ENCODE results near the gene OSBPL3.
A peak's percentile ranks its signal among the peaks of the same experiment; 100 is the strongest.

Gene OSBPL3

GRCh38 chr7:24943096-24943948 lies 36.7 kb downstream of the OSBPL3 start:
- H3K4me3 ChIP-seq (replicated peaks; ENCODE audit: low read depth, low read length) = no peak overlapping the region
- no peaks in the 10 kb centered on the region for H3K27me3 ChIP-seq (replicated peaks; ENCODE audit: control insufficient read depth, insufficient read depth, low read length)
- no peak for DNase-seq (ENCODE audit: extremely low read depth, insufficient read length)
- TF ChIP-seq CTCF (IDR thresholded peaks at IDR 0.05; ENCODE audit: insufficient read depth, low read length, poor library complexity, severe bottlenecking) = no peak
- no peaks in the 10 kb centered on the region; the same call in 1 of the 2 replicates for H3K36me3 ChIP-seq (ENCODE audit: control insufficient read depth, insufficient read depth, low read length)

- no peak for DNase-seq (ENCODE audit: extremely low read depth, insufficient read length)
- H3K27me3 ChIP-seq (replicated peaks; ENCODE audit: control insufficient read depth, insufficient read depth, low read length) = no peaks in the 10 kb centered on the region
- no peak for TF ChIP-seq CTCF (IDR thresholded peaks at IDR 0.05; ENCODE audit: insufficient read depth, low read length, poor library complexity, severe bottlenecking)
- H3K4me3 ChIP-seq (replicated peaks; ENCODE audit: low read depth, low read length) = no peak overlapping the region
- H3K36me3 ChIP-seq (ENCODE audit: control insufficient read depth, insufficient read depth, low read length) = no peaks in the 10 kb centered on the region; the same call in 1 of the 2 replicates
Measured at GRCh38 chr7:24942226-24942625, 37.8 kb downstream of the OSBPL3 start.

GRCh38 chr7:24939416-24939815 lies 40.6 kb downstream of the OSBPL3 start:
- no peak for TF ChIP-seq CTCF (IDR thresholded peaks at IDR 0.05; ENCODE audit: insufficient read depth, low read length, poor library complexity, severe bottlenecking)
- H3K36me3 ChIP-seq (ENCODE audit: control insufficient read depth, insufficient read depth, low read length) = no peaks in the 10 kb centered on the region
- DNase-seq (ENCODE audit: extremely low read depth, insufficient read length) = no peak
- no peaks in the 10 kb centered on the region for H3K27me3 ChIP-seq (replicated peaks; ENCODE audit: control insufficient read depth, insufficient read depth, low read length)
- no peak overlapping the region for H3K4me3 ChIP-seq (replicated peaks; ENCODE audit: low read depth, low read length)

- no peak overlapping the region for H3K4me3 ChIP-seq (replicated peaks; ENCODE audit: low read depth, low read length)
- H3K27me3 ChIP-seq (replicated peaks; ENCODE audit: control insufficient read depth, insufficient read depth, low read length) = no peaks in the 10 kb centered on the region
- no peak for DNase-seq (ENCODE audit: extremely low read depth, insufficient read length)
- no peaks in the 10 kb centered on the region for H3K36me3 ChIP-seq (ENCODE audit: control insufficient read depth, insufficient read depth, low read length)
- TF ChIP-seq CTCF (IDR thresholded peaks at IDR 0.05; ENCODE audit: insufficient read depth, low read length, poor library complexity, severe bottlenecking) = no peak
Measured at GRCh38 chr7:24936121-24936824, 43.7 kb downstream of the OSBPL3 start.

GRCh38 chr7:24933298-24933697 lies 46.7 kb downstream of the OSBPL3 start:
- Histone ChIP-seq H3K27me3 (replicated peaks; ENCODE audit: control insufficient read depth, insufficient read depth, low read length) (no peaks in the 10 kb centered on the region), H3K36me3 (ENCODE audit: control insufficient read depth, insufficient read depth, low read length) (no peaks in the 10 kb centered on the region), H3K4me3 (replicated peaks; ENCODE audit: low read depth, low read length) (peak overlapping the region; percentile 31; the same call in 1 of the 2 replicates)
- no peak for TF ChIP-seq CTCF (IDR thresholded peaks at IDR 0.05; ENCODE audit: insufficient read depth, low read length, poor library complexity, severe bottlenecking)
- DNase-seq (ENCODE audit: extremely low read depth, insufficient read length) = no peak

All from GM06990 (cell line).